Medulla oblongata (tissue), 1 donor: ENCODE data around the gene HIBADH.

ENCODE experiments used
- DNase-seq: peaks from one replicate; pipeline ENCODE4 v3.0.0-alpha.2; 2015; ENCODE audit errors: extremely low spot score

HIBADH gene

DNA sequence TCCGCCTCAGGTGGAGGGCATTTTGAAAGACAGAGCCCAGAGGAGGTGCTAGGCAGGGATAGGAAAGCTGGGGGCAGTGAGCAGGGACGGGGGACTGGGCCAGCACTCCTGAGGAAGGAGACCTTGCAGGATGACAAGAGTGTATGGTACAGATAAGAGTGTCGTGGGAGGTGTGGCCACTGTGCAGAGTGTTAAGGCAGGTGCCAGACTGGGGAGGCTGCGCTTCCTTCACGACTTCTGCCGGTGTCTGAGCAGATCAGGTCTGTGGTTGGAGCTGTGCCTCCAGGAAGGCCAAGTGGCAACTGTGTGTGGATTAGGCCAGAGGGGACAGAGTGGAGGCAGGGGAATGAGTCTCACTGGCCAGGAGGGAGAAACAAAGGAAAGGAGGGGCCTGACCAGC, 161.7 kb downstream of the HIBADH start:
- DNase-seq = no peak

DNA sequence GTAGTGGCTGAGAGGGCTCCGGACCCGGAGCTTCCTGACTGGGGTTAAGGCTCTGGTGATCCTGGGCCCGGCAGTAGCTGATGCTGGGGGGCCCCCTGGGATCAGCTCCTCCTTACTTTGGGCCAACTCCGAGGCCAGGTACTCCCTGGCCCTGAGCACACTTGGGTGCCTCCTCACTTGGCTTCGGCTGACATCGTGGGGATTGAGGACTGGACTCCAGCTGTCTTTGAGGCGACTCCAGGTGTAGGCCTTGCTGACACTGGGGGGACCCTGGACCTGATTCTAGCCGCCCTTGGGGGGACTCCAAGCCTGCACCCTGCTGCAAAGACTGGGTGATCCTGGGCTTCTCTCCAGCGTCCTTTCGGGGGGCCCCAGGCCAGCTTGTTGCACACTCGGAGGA, 170.5 kb downstream of the HIBADH start:
- no peak for DNase-seq

DNA sequence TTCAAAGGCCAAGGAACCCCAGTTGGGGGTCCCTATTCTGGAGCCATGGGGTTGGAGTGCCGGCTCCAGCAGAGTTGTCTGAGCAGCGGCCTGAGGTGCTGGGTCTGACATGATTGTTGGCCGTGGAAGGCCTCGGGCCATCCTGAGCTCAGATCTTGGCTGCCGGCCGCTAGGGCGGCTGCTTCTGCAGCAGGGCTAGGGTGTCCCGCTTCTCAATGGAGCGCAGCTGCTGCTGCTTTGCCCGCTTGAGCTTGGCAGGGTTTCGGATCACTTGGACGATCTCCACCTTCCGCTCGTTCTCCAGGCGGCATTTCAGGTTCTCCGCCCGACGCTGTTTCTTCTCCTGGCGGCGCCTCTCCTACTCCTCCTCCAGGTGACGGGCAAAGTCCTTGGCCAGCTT, 171.1 kb downstream of the HIBADH start:
- no peak for DNase-seq

DNA sequence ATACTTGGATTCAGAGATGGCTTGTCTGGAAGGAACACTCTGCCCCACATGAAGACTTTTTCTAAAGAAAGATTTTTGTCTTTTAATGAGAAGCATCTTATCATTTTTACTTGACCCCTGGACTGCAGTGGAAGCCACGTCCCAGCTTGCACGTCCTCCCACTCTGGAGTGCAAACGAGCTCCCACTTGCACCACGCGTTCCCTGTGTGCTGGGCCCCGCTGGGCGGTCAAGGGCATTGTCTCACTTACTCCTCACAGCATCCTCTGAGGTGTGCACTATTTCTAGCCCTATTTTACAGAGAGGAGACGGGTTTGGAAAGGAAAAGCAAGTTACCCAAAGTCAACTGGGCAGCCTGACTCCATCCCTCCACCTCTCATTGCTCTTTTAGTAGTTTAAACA, 175.2 kb downstream of the HIBADH start:
- no peak for DNase-seq

DNA sequence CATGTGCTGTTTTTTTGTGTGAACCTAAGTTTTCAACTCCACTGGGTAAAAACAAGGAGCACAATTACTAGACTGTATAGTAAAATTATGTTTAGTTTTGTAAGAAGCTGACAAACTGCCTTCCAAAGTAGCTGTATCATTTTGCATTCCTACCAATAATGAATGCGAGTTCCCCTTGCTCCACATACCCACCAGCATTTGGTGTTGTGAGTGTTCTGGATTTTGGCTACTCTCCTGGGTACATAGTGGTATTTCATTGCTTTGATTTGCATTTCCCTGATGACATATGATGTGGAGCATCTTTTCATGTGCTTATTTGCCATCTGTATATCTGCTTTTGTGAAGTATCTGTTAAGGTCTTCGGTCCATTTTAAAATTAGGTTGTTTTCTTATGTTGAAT, 178.2 kb downstream of the HIBADH start:
- no peak for DNase-seq

DNA sequence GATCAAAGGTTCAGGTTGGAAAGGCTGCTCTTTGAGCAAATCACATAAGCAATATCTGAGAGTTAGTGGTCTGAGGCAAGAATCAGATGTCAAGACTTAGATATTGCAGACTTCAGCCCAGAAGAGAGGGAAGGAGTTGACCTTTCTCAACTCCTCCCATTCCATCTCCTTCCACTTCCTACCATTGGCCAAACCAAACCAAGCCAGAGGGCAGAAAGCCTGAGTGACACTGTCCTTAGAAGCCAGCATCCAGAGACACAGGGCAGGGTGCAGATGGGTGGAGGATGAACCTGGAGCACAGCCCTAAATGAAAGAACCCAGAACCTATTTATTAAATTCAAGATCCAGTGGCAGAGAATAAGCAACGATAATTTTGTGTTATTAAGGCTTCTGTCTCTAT, 180.5 kb downstream of the HIBADH start:
- no peak for DNase-seq

DNA sequence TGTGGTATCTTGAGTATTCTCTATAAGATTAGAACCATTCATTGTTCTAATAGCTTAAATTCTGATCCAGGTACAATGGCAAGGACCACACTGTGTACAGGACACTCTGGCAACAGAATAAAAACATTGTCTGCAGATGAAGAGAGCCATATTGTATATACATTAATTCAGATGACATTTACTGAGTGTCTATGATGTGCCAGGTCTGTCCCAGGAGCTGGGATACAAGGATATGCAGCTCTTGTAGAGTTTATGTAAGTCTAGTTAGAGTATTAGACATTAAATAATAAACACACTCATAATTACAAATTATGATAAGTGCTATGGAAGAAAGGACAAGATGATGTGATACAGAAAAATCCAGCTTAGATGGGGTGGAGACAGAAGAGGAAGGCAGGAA, 184.1 kb downstream of the HIBADH start:
- no peak for DNase-seq

DNA sequence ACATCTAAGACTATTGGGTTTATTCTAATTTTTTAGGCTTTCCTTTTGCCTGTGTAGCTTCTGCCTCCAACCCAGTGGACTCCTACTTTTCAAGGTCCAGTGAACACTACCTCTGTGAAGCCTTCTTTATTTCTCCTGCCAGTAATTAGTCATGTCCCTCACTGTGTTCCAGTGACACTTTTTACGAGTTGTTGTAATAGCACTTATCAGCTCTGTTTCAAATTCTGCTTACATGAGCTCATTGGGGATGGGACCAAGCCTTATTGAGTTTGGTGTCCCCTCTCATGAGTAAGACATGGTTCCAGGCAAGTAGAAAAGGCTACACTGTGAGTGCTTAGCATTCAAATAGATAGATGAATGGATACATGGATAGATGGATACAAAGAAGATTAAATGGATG, 184.6 kb downstream of the HIBADH start:
- DNase-seq = no peak

DNA sequence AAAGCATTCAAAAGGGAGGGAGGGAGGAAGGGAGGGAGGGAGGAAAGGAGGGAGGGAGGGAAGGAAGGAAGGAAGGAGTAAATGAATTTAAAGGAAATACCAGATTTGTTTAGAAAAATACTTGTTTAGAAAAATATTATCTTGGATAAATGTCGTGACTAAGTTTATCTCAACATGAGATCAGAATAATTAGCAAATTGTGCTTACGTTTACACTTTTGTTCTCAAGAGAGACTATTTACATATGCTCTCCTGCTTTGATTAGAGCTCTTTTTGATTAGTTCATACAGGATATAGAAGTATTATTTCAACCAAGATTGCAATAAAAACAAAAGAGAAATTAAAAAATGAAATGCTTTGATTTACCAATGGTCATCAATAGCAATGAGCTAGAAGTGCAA, 186.2 kb downstream of the HIBADH start:
- no peak for DNase-seq
